Endothelial cell of umbilical vein (primary cell): Measurements from ENCODE around the gene FES. TPM values are rescaled to one million over a fixed set of nuclear protein-coding genes. Genes with fewer than 3 reads are reported as not detected.
A peak's percentile ranks its signal among the peaks of the same experiment; 100 is the strongest.

Source experiments
- BruUV-seq: library from RNA; stranded (reverse); fragments of 400-500 nt; replicated peaks from 2 replicates; lab custom pipeline; 2021; lab: Mats Ljungman, UMichigan
- CTCF ChIA-PET: fragments of 300-600, 350-600 bp; sonication (Branson Sonifier 250); formaldehyde crosslinking; loops from one replicate; lab custom pipeline; 2021; ENCODE audit warnings: antibody characterized with exemption, inconsistent platforms; lab: Charles Lee
- POLR2A ChIA-PET: fragments of 300-600, 350-600 bp; sonication (Branson Sonifier 250); formaldehyde crosslinking; loops from one replicate; lab custom pipeline; 2021; ENCODE audit warnings: antibody characterized with exemption, inconsistent platforms; lab: Charles Lee
- DNase-seq: peaks from one replicate; pipeline ENCODE4 v3.0.0-alpha.2; 2011; ENCODE audit warnings: low read depth, low spot score
- FAIRE-seq: peaks from 2 replicates; lab custom pipeline; 2011; peaks lifted over from hg19 to GRCh38; lab: Jason Lieb, UNC
- H2AFZ ChIP-seq: 2 replicates; pipeline ENCODE4 v1.6.0; 2012; ENCODE audit warnings: low read depth, low read length, control low read depth, inconsistent platforms
- H3K27ac ChIP-seq: 2 replicates; pipeline ENCODE4 v1.5.1; 2011; ENCODE audit warnings: low read depth, mild to moderate bottlenecking, control low read depth, low read length, moderate library complexity; ENCODE audit not compliant: insufficient read depth
- H3K27me3 ChIP-seq, 2 experiments: 2 replicates each; pipeline versions ENCODE4 v1.6.0 to v1.6.1; 2011; ENCODE audit warnings: low read length in 2 of 2, mixed read lengths in 1 of 2; ENCODE audit not compliant: control insufficient read depth in 2 of 2, insufficient read depth in 2 of 2
- H3K36me3 ChIP-seq, 2 experiments: 2 replicates in 1 of 2; 3 replicates in 1 of 2; pipeline ENCODE4 v1.5.1; 2011; ENCODE audit warnings: low read length in 2 of 2, mild to moderate bottlenecking in 1 of 2, moderate library complexity in 1 of 2; ENCODE audit not compliant: control insufficient read depth in 2 of 2, insufficient read depth in 2 of 2; ENCODE audit errors: extremely low read depth in 1 of 2
- H3K4me1 ChIP-seq: 3 replicates; pipeline ENCODE4 v1.5.1; 2011; ENCODE audit warnings: mild to moderate bottlenecking, low read length; ENCODE audit not compliant: control insufficient read depth, insufficient read depth; ENCODE audit errors: extremely low read depth
- H3K4me2 ChIP-seq: 2 replicates; pipeline ENCODE4 v1.6.1; 2011; ENCODE audit warnings: low read length, control low read depth, mixed read lengths; ENCODE audit not compliant: insufficient read depth
- H3K4me3 ChIP-seq, 3 experiments: fragments of 200-600 bp in 1 of 3; sonication (generic), shearing (Covaris generic) in 1 of 3; replicated peaks in 1 of 3; 2 replicates each; pipeline ENCODE4 v1.5.1; 2011 to 2016; ENCODE audit warnings: control low read depth in 3 of 3, low read length in 3 of 3, mild to moderate bottlenecking in 2 of 3, inconsistent platforms in 1 of 3, low read depth in 1 of 3, moderate library complexity in 1 of 3; ENCODE audit not compliant: insufficient read depth in 1 of 3
- H3K79me2 ChIP-seq: 2 replicates; pipeline ENCODE4 v1.6.0; 2012; ENCODE audit warnings: low read length, inconsistent platforms; ENCODE audit not compliant: control insufficient read depth, insufficient read depth
- H3K9ac ChIP-seq: replicated peaks from 2 replicates; pipeline ENCODE3; 2011; ENCODE audit warnings: low read length, control low read depth; ENCODE audit not compliant: insufficient read depth; ENCODE audit errors: extremely low read depth
- H3K9me1 ChIP-seq: replicated peaks from 3 replicates; pipeline ENCODE4 v1.6.0; 2011; ENCODE audit warnings: mild to moderate bottlenecking, low read length; ENCODE audit not compliant: control insufficient read depth, insufficient read depth; ENCODE audit errors: extremely low read depth
- H3K9me3 ChIP-seq: replicated peaks from 2 replicates; pipeline ENCODE4 v1.5.1; 2012; ENCODE audit warnings: low read length, inconsistent platforms; ENCODE audit not compliant: control insufficient read depth, insufficient read depth
- H4K20me1 ChIP-seq: replicated peaks from 2 replicates; pipeline ENCODE3; 2011; ENCODE audit warnings: mild to moderate bottlenecking, low read length; ENCODE audit not compliant: control insufficient read depth, insufficient read depth; ENCODE audit errors: extremely low read depth
- CTCF ChIP-seq, 2 donors: IDR thresholded peaks; 1 replicate in 1 of 2; 2 replicates in 1 of 2; pipeline ENCODE4 v1.5.1; 2011; ENCODE audit warnings: low read length in 2 of 2, mild to moderate bottlenecking in 2 of 2, moderate library complexity in 2 of 2, control low read depth in 1 of 2, inconsistent platforms in 1 of 2, low read depth in 1 of 2; ENCODE audit not compliant: insufficient read depth in 1 of 2; ENCODE audit errors: extremely low read depth in 1 of 2
- EZH2 ChIP-seq: IDR thresholded peaks from 2 replicates; pipeline ENCODE4 v1.6.1; 2012; ENCODE audit warnings: borderline replicate concordance, low read depth, mild to moderate bottlenecking, moderate library complexity, low read length, inconsistent platforms; ENCODE audit not compliant: severe bottlenecking
- FOS ChIP-seq: IDR thresholded peaks from 2 replicates; pipeline ENCODE4 v1.6.1; 2011; ENCODE audit warnings: mild to moderate bottlenecking, low read length, moderate library complexity, borderline replicate concordance; ENCODE audit not compliant: insufficient read depth
- POLR2A ChIP-seq: IDR thresholded peaks from 2 replicates; pipeline ENCODE4 v1.6.1; 2012; ENCODE audit warnings: low read depth, mild to moderate bottlenecking, control low read depth, low read length
- POLR2AphosphoS5 ChIP-seq: IDR thresholded peaks from 2 replicates; pipeline ENCODE4 v1.6.1; 2012; ENCODE audit warnings: low read depth, mild to moderate bottlenecking, control low read depth, low read length, moderate library complexity; ENCODE audit not compliant: insufficient read depth
- dilution Hi-C: fragments of 300-500 bp; cut with MboI; formaldehyde crosslinking; loops from one replicate; pipeline ENCODE4 v1.15.0; 2019; ENCODE audit warnings: low sequenced_read_pairs; ENCODE audit not compliant: extremely low pct_ligation_motif_present
- intact Hi-C: fragments of 100-400 bp; cut with micrococcal nuclease; formaldehyde crosslinking; loops from one replicate; pipeline ENCODE4 v1.10.0; 2022
- polyA plus RNA-seq, 4 experiments: library from polyadenylated mRNA; depleted of rRNA in 3 of 4; stranded (reverse) in 3 of 4; unstranded in 1 of 4; fragments of >200 nt; gene quantifications; 2 replicates each; pipeline versions ENCODE4 v1.2.1 to v1.2.3, GENCODE V29; 2011 to 2012; ENCODE audit warnings: missing spikeins in 1 of 4
- total RNA-seq: library from RNA; stranded (reverse); gene quantifications from 2 replicates; pipeline ENCODE4 v1.2.3, GENCODE V29; 2021

Gene FES
- total and polyA plus RNA-seq, 2 donors (not counting 3 experiments of a cell fraction or from before 2014, with no cell fraction given): 41.5 to 58.1 TPM

- ChIA-PET CTCF (interaction anchor here (3.4 to 4.0 kb wide), 2 partner anchors 14 to 224 kb away, joined by 15 to 26 read pairs; partner anchors contain the start of gene FES), POLR2A (no interaction called here)
- Histone ChIP-seq H3K9ac (peak overlapping the region; percentile 94), H2AFZ (no peak overlapping the region), H3K4me1 (peaks cover 42% of the 10 kb centered on the region), H4K20me1 (no peaks in the 10 kb centered on the region), H3K4me2 (peak overlapping the region; percentile 84), H3K27me3 (no peaks in the 10 kb centered on the region), H3K4me3 (peak overlapping the region; percentile 36 to 73 (median 69)), H3K9me1 (no peaks in the 10 kb centered on the region), H3K36me3 (peaks cover 7 to 8% of the 10 kb centered on the region in 2 experiments), H3K79me2 (peaks cover 49% of the 10 kb centered on the region), H3K27ac (peak overlapping the region; percentile 89), H3K9me3 (no peaks in the 10 kb centered on the region)
- dilution Hi-C loops: no loop called here
- FAIRE-seq (no peak), DNase-seq (peak; percentile 30)
- intact Hi-C loops: no loop called here
- BruUV-seq: no TSS peak
- TF ChIP-seq CTCF (IDR thresholded peaks at IDR 0.05; ENCODE audit: extremely low read depth in 1 of 2, insufficient read depth in 1 of 2, low read depth in 1 of 2, low read length in 2 of 2) (no peak), POLR2AphosphoS5 (peak; percentile 50), EZH2 (no peak), FOS (no peak), POLR2A (peak; percentile 5)
Observed at GRCh38 chr15:90871716-90872485, 12.4 kb upstream of the FES start.
